Ovary (tissue), 3 donors: ENCODE measurements around the gene ESYT2.

Experiments
- CTCF ChIP-seq, 3 donors: fragments of 450-650 bp in 2 of 3; fragments of 200-600 bp in 1 of 3; IDR thresholded peaks; one replicate each; pipeline versions ENCODE4 v1.5.1 to v1.8.0; 2016 to 2022; ENCODE audit warnings: antibody characterized with exemption in 3 of 3, mild to moderate bottlenecking in 1 of 3
- POLR2A ChIP-seq: fragments of 450-650 bp; IDR thresholded peaks from one replicate; pipeline ENCODE4 v1.6.1; 2017; ENCODE audit warnings: antibody characterized with exemption, mild to moderate bottlenecking, moderate library complexity
- donor health status: DM: no; HTN: no; CAD: no.

GRCh38 chr7:158722574-158723237, 106.6 kb downstream of the ESYT2 start:
- no peak for TF ChIP-seq CTCF (IDR thresholded peaks at IDR 0.05)
- no peak for TF ChIP-seq POLR2A
